Measurements from ENCODE around the gene DMPK. TPM values are rescaled to one million over a fixed set of nuclear protein-coding genes. Genes with fewer than 3 reads are reported as not detected.

DMPK gene, protein sequence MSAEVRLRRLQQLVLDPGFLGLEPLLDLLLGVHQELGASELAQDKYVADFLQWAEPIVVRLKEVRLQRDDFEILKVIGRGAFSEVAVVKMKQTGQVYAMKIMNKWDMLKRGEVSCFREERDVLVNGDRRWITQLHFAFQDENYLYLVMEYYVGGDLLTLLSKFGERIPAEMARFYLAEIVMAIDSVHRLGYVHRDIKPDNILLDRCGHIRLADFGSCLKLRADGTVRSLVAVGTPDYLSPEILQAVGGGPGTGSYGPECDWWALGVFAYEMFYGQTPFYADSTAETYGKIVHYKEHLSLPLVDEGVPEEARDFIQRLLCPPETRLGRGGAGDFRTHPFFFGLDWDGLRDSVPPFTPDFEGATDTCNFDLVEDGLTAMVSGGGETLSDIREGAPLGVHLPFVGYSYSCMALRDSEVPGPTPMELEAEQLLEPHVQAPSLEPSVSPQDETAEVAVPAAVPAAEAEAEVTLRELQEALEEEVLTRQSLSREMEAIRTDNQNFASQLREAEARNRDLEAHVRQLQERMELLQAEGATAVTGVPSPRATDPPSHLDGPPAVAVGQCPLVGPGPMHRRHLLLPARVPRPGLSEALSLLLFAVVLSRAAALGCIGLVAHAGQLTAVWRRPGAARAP
- total RNA-seq = 237 TPM
- long read RNA-seq, transcript DMPK-203 (13 exons, 1,982 nt) = minor isoform, 24 of 823 reads
- long read RNA-seq, transcript DMPK-204 (15 exons, 2,754 nt) = minor isoform, 37 of 823 reads
- long read RNA-seq, transcript DMPK-201 (15 exons, 2,787 nt) = major isoform, 193 of 823 reads
- long read RNA-seq, transcript DMPK-205 (15 exons, 2,548 nt) = minor isoform, 35 of 823 reads
- long read RNA-seq, partial matches to known transcripts = 125 of 823 reads
- long read RNA-seq, other reads (novel, unspliced or antisense) = 370 of 823 reads

DNA sequence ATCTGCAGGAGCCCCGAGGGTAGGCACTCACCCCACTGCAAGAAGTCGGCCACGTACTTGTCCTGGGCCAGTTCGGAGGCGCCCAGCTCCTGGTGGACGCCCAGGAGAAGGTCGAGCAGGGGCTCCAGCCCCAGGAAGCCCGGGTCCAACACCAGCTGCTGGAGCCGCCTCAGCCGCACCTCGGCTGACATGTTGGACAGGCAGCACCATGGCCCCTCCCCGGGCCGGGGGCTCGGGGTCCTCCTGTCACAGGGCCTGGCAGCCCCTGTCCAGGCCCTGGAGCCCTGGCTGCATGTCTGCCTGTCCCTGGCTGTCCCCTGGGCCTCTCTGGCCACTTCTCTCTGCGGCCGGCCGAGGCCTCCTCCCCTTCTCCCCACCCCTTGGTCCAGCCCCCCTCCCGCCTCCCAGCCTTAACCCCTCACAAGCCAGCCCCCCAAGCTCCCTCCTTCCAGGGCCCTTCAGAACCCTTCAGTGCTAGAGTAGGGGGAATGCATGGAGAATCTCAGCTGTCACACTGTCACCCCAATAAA is at the start of gene DMPK:
DMPK (minus strand) TSS at position 329 of the 530 bp plus-strand sequence; CDS start at position 191, 138 bp downstream.
- intact Hi-C loops (cut with DNase I) = no loop called here
- DNase-seq (peak; percentile 77), ATAC-seq (ENCODE audit: poor library complexity) (peak; percentile 72)

DNA sequence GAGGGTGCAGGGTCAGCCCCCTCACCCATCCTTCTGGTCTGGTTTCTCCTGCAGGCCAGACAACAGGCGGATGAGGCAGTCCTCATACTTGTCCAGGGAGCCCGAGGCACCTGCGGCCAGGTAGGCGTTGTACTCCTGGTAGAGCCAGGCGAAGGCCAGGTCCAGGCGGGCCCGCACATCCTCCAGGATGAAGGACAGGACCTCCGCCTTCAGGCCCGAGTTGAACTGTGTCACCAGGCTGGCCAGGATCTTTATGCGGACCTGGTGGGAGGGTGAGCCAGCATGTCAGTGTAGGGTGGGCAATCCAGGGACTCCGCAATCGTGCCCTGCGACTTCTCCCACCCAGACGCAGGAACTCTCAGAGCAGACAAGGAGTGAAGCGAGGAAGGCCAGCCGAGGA is 46.7 kb upstream of the DMPK start:
- ATAC-seq (ENCODE audit: poor library complexity) = no peak
- intact Hi-C loops (cut with DNase I) = no loop called here
- DNase-seq = no peak

DNA sequence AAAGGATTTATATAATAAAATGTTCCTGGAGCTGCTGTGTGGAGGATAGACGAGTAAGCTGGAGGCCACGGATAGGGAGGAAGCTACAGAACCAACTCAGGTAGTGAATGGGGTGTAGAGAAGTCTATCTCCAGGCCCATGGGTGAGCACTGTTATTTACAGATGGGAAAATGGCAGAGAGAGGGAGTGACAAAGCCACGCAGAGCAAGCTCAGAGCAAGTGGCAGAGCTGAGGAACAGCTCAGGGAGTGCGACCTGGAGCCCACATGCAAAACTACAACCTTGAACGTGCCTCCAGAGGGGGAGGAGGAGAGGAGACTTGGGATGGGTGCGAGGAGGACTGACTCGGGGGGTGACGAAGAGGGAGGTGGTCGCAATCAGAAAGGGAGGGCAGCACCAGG is 46.2 kb upstream of the DMPK start:
- DNase-seq (no peak), ATAC-seq (ENCODE audit: poor library complexity) (no peak)
- intact Hi-C loops (cut with DNase I) = no loop called here

DNA sequence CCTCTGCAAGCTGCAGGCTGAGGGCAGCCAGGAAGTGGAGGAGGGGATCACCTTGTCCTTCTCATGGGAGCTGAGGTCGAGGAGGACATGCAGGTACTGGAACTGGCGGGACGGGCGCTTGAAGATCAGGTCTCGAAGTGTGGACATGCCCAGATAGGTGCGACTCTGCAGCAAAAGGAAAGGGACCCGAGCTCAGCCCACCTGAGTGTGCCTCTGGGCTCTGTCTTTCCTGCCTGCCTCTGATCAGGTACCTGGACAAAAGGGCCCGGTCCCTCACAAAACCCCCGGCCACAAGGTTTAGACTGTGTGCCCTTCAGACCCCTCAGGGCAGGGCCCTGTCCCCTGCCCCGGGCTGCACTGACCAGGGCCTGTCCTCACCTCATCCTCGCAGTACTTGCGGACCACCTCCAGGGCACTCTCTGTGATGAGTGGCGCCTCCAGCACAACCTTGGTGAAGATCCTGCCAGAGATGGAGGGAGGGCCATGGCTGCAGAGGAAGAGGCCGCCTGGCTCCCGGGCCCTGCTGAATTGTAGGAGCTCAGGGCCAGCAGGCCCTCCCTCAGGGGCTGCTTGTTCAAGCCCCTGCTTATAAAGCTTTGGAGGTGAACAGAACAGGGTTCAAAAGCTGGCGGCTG is 45.3 kb upstream of the DMPK start:
- intact Hi-C loops (cut with DNase I) = no loop called here
- DNase-seq (no peak), ATAC-seq (ENCODE audit: poor library complexity) (no peak)

DNA sequence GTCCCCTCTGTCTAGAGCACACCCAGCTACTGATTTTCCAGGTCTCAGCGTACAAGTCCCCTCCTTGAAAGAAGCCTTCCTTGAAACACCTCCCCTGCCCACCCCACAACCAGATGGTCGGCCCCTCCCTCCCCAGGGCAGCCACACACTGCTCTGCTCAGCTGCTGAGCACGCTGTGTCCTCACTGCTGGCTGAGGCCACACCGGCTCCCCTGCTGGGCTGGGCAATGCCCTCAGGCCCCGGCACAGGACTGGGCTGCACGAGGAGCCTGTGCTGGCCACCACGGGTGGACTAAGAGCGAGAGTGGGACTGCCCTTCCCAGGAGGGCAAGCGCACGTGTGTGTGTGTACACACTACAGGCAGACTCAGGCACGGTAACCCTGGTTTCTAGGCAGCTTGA is 44.6 kb upstream of the DMPK start:
- DNase-seq (no peak), ATAC-seq (ENCODE audit: poor library complexity) (no peak)
- intact Hi-C loops (cut with DNase I) = no loop called here

DNA sequence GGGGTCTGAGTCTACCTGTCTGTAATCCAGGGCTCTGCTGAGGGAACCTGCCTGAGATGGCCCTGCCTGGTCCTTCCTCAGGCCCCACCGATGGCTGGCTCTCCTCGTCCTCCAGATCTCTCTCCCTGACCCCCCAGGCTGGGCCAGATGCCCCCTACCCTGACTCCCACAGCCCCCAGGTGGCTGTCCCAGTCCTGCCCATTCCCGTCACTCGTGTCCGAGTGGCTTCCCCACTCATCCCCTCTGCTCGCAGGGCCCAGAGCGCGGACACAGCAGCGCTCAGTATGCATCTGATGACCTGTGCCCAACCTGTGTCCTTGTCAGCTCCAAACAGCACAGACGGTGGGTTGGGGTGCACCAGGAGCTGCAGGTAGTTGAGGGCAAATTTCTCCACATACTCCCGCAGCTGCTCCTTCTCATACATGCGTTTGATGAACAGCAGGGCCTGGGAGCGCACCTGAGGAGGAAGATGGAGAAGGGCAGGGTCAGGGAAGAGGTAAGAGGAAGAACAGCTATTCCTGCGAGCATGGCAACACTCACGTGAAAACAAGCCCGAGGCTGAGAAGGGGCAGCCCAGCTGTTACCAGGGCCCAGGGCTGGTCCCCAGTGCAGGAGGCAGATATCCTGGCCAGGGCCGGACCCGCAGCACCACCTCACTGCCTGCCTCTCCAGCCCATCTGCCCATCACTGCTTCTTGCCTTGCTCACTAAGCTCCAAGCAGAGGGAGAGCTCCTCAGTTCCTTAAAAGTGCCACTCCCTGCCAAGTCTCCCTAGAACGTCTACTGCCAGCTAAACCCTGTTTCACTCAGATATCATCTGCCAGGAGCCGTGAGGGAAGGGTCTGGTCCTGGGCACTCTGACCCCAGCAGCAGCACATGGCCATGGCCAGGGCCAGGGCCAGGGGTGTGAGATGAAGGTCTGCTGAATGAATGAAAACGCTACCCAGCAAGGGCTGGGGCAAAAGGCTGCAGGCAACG is 43.9 kb upstream of the DMPK start:
- DNase-seq = no peak
- intact Hi-C loops (cut with DNase I) = no loop called here
- ATAC-seq (ENCODE audit: poor library complexity) = no peak

DNA sequence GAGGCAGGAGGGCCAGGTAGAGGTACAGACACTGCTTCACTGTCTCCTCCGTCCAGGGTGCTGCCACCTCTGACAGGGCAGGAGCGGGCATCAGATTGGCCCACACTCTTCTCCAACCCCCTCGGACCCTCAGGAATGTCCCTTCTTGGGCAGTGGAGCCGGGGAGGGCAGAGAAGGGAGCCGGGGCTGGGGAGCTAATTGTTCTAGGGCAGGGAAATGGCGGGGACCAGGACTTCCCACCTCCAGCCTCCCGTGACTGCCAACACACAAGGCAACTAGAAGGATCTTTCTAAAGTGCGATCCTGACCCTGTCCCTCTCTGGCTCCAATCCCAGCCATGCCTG is 42.9 kb upstream of the DMPK start:
- ATAC-seq (ENCODE audit: poor library complexity) (no peak), DNase-seq (no peak)
- intact Hi-C loops (cut with DNase I) = no loop called here

DNA sequence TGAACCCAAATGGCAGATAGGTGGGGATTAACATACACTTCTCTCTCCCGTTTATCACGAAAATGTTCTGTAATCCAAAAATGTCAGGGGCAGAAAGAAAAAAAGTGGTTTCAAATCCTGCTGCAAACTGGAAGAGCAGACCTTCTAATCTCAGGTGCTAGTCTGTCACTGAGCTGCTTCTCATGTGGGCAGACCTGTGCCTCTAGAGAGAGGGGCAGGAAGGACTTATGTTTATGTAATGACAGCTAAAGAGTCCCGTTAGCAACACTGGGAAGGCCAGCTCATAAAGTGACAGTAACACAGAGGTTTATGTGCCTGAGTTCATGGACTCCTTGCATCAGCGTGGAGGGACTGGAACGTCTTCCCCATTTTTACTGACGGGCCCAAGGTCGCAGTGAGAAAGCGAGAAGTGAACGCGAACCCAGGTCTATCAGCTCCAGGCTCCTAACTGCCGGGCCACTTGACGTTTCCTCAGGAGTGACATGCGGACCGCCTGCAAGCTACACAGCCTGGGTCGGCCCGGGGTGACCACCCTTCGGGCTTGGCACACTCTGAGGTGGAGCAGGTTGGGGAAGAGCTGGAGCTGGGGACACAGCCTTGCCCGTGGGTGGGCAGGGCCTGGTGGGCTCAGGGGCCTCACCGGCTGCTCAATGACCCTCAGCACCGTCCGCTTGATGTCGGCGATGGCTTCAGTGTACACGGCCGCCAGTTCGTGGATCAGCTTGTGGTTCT is 42.4 kb upstream of the DMPK start:
- no peak for ATAC-seq (ENCODE audit: poor library complexity)
- no peak for DNase-seq
- intact Hi-C loops (cut with DNase I) = no loop called here

DNA sequence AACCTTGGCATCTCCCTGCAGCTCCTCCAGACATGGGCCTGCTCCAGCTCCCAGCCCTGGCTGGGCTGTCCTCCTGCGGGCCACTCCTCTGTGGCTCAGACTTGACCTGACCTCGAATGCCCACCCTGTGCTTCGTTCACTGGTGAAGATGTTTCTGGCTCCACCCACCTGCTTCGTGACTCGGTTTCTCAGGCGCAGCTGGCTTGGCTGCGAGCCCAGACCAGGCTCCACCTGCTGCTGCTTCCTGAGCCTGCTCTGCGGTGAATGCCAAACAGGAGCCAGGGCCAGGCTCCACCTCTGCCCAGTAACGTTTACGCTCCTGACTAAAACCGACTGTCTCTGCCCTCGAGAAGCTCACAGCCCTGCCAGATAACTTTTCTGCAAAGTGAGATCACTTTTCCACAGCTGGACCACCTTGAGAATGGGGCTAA is 41.8 kb upstream of the DMPK start:
- ATAC-seq (ENCODE audit: poor library complexity) = no peak
- intact Hi-C loops (cut with DNase I) = no loop called here

DNA sequence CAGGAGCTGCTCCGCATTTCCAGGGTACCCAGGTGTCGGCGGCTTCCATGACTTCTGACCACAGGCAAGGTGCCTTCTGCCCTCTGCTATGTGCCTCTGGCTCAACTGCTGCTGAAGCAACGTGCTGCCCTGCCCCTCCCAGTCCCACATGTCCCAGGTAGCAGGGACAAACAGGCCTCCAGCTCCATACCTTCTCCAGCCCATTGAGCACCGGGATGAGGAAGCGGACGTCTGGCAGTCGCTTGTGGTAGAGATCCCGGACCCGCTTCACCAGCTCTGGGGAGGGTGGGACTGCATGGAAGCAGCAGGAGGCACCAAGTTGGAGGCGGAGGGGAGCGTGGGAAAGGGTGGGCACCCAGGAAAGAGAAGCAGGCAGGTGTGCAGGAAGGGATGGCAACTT is 40.9 kb upstream of the DMPK start:
- DNase-seq = no peak
- intact Hi-C loops (cut with DNase I) = no loop called here
- no peak for ATAC-seq (ENCODE audit: poor library complexity)

More for the DNA sequence above, 41.8 kb upstream of the DMPK start:
- no peak for DNase-seq

DNA sequence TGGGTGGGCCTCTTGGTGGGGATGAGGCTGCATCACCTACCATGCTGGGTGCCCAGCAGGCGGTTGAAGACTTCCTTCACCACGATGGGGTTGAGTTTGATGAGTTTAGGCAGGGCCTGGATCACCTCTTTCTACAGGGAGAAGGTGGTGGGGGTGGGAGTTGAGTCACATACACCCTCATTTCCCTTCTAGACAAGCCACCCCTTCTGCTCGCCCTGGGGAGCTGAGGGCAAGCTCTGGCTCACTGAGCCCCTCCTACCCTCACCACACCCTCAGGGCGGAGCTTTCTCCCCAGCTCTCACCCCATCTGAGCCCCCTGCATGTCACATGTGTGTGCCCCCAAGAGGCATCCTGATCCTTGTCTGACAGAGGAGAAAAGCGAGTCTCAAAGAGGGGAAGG is 40.4 kb upstream of the DMPK start:
- intact Hi-C loops (cut with DNase I) = no loop called here
- no peak for ATAC-seq (ENCODE audit: poor library complexity)

DNA sequence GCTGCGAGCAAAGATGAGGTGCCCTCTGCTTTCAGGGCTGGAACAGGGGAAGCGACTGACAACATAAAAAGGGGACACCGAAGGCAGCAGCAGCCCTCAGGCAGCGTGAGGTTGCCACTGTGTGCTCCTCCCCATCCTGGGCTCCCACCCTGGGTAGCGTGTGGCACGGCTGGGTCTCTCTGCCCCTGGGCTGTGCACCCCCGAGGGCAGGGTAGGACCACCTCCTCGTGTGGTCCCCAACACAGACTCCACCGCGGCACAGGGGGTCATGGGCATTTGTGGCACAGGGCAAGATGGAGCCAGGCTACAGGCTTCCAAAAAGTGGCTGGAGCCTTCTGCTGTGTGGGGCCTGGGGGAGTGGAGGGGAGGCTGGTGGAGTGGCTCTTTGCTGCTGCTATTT is 39.3 kb upstream of the DMPK start:
- intact Hi-C loops (cut with DNase I) = no loop called here
- DNase-seq = no peak
- no peak for ATAC-seq (ENCODE audit: poor library complexity)

More for the DNA sequence above, 40.4 kb upstream of the DMPK start:
- DNase-seq = no peak

DNA sequence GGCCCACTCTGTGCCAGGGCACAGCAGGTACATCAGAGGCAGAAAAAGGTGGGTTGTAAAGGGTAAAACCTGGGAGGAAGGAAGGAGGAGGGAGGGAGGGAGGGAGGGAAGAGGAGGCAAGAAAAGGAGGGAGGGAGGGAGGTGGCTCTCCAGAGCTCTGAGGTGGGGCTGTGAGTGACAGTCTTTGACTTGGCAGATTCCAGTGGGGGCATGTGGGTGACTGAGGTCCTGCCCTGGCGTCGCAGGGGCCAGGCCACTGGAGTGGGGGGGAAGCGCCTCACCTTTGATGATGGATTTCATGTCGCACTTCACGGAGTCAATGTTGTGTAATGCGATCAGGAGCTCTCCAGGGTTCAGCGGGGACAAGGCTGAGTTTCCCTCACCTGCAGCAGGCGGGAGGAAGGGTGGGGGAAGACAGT is 38.8 kb upstream of the DMPK start:
- DNase-seq = no peak
- intact Hi-C loops (cut with DNase I) = no loop called here
- no peak for ATAC-seq (ENCODE audit: poor library complexity)

DNA sequence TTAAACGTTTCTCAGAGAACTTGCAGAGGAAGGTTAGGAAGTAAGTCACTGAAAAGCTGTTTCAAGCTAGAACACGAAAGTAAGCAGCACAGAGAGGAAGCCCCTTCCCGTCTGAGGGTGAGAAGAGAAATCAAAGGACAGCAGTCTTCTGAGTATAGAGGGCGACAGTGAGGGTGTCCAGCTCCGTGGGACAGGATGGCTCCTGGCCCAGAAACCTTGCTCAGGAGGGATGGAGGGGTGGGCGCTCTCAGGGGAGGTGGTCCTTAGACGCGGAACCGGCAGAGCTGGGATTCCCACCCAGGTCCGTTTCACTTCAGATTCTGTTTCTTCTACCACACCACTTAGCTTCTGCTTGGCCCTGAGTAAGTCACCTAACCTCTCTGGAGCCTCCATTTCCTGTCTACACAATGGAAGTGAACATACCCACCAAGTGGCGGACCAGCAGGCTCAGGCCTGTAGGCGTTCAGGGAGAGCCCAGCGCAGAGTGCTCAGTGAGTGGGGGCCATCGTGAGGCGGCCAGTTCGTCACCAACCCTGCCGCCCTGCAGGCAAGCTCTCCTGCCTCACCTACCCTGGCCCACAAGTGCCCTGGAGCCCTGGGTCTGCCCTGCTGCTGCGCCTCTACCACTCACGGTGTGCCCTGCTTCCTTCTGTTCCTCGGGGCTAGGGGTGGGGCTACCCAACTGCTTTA is 38.3 kb upstream of the DMPK start:
- intact Hi-C loops (cut with DNase I) = no loop called here
- no peak for DNase-seq
- ATAC-seq (ENCODE audit: poor library complexity) = no peak

DNA sequence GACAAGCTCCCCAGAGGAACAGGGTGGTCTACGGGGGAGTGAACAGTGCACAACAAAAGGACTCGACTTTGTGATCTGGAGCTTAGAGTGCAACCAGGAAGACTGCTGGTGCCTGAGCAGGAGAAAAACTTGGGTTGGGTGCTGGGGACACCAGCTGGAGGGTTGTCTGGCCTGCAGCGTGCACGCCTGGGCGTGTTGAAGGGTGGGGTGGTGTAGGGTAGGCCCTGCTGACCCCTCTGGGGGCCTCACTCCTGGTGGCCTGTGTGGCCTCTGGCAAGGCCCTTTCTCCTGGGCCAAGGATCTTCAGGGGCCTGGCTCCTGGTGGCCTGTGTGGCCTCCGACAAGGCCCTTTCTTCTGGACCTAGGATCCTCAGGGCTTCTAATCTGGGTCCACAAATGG is 37.5 kb upstream of the DMPK start:
- intact Hi-C loops (cut with DNase I) = no loop called here
- DNase-seq = no peak
- no peak for ATAC-seq (ENCODE audit: poor library complexity)

DNA sequence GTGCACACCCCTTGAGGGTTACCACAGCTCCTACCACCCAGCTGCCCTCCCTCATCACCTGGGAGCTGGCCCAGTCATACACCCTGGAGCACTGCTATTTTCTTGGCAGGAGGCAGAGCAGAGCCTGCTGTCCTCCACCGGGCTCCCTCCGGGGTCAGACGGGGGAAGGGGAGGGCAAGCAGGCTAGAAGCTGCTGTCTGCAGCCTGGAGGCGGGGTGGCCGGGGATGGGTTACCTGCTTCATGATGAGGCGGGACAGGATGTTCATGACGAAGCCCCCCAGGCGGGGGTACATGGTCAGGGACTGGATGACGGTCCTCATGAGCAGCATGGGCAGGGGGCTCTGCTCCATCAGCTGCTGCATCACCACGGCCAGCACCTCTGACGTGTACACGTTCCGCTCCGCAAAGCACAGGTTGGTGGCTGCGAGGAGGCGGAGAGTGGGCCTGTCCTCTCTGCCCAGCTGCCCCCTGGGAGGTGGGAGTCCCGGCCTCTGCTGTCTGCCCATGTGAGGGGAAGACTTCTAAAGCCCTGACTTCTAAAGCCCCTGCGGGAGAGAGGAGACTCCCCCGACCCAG is 35.5 kb upstream of the DMPK start:
- DNase-seq (no peak), ATAC-seq (ENCODE audit: poor library complexity) (peak; percentile 25)
- intact Hi-C loops (cut with DNase I) = no loop called here

All from Right ventricle myocardium superior (tissue), 1 donor.